H9 (cell line): ENCODE data around the gene GJB6. TPM values are rescaled to one million over a fixed set of nuclear protein-coding genes. Genes with fewer than 3 reads are reported as not detected.
A peak's percentile ranks its signal among the peaks of the same experiment; 100 is the strongest.

Source experiments
- DNase-seq: peaks from one replicate; pipeline ENCODE4 v3.0.0-alpha.2; 2017
- H2AFZ ChIP-seq: one replicate; pipeline ENCODE4 v1.6.1; 2013; ENCODE audit warnings: mild to moderate bottlenecking, low read length, control low read depth, moderate library complexity
- H2AK5ac ChIP-seq: 2 replicates; pipeline ENCODE4 v1.6.1; 2013; ENCODE audit warnings: low read length, control low read depth, mixed read lengths; ENCODE audit not compliant: insufficient read length
- H2BK120ac ChIP-seq: one replicate; pipeline ENCODE4 v1.6.1; 2013; ENCODE audit warnings: low read depth, mild to moderate bottlenecking, low read length, control low read depth, inconsistent platforms; ENCODE audit not compliant: poor library complexity, severe bottlenecking
- H2BK12ac ChIP-seq: 2 replicates; pipeline ENCODE4 v1.6.1; 2013; ENCODE audit warnings: low read length, control low read depth, mixed read lengths, low read depth; ENCODE audit not compliant: insufficient read length
- H2BK15ac ChIP-seq: 2 replicates; pipeline ENCODE4 v1.6.1; 2013; ENCODE audit warnings: low read depth, low read length, control low read depth
- H2BK20ac ChIP-seq: one replicate; pipeline ENCODE4 v1.6.1; 2013; ENCODE audit warnings: low read depth, mild to moderate bottlenecking, low read length, control low read depth, inconsistent platforms; ENCODE audit not compliant: poor library complexity, severe bottlenecking
- H2BK5ac ChIP-seq: 2 replicates; pipeline ENCODE4 v1.6.1; 2013; ENCODE audit warnings: low read length, control low read depth, mixed read lengths; ENCODE audit not compliant: insufficient read length
- H3K14ac ChIP-seq: 2 replicates; pipeline ENCODE4 v1.6.1; 2013; ENCODE audit warnings: low read length, control low read depth; ENCODE audit not compliant: insufficient read depth
- H3K18ac ChIP-seq: 2 replicates; pipeline ENCODE4 v1.6.1; 2013; ENCODE audit warnings: low read depth, mild to moderate bottlenecking, mixed read lengths, low read length, control low read depth; ENCODE audit not compliant: insufficient read length
- H3K23ac ChIP-seq: 2 replicates; pipeline ENCODE4 v1.6.1; 2013; ENCODE audit warnings: low read length, control low read depth, mixed read lengths, low read depth; ENCODE audit not compliant: insufficient read length
- H3K23me2 ChIP-seq: 2 replicates; pipeline ENCODE4 v1.6.1; 2013; ENCODE audit warnings: low read depth, mild to moderate bottlenecking, mixed read lengths, low read length, control low read depth; ENCODE audit not compliant: insufficient read length, poor library complexity, severe bottlenecking
- H3K27ac ChIP-seq: 2 replicates; pipeline ENCODE4 v1.5.1; 2013; ENCODE audit warnings: low read length, control low read depth, mixed read lengths, low read depth; ENCODE audit not compliant: insufficient read length
- H3K27me3 ChIP-seq: 2 replicates; pipeline ENCODE4 v1.6.1; 2013; ENCODE audit warnings: low read length, control low read depth, inconsistent platforms; ENCODE audit not compliant: insufficient read depth
- H3K4ac ChIP-seq: 2 replicates; pipeline ENCODE4 v1.6.1; 2013; ENCODE audit warnings: low read depth, mild to moderate bottlenecking, control low read depth, inconsistent platforms, low read length, moderate library complexity
- H3K4me1 ChIP-seq: 2 replicates; pipeline ENCODE4 v1.6.1; 2013; ENCODE audit warnings: low read length, control low read depth, inconsistent platforms; ENCODE audit not compliant: insufficient read depth
- H3K4me2 ChIP-seq: 2 replicates; pipeline ENCODE4 v1.6.1; 2013; ENCODE audit warnings: low read length, control low read depth, mixed read lengths; ENCODE audit not compliant: insufficient read length, insufficient read depth
- H3K56ac ChIP-seq: 2 replicates; pipeline ENCODE4 v1.6.1; 2013; ENCODE audit warnings: low read depth, mild to moderate bottlenecking, mixed read lengths, low read length, control low read depth; ENCODE audit not compliant: insufficient read length
- H3K79me1 ChIP-seq: 2 replicates; pipeline ENCODE4 v1.6.1; 2013; ENCODE audit warnings: low read depth, mild to moderate bottlenecking, moderate library complexity, low read length, control low read depth, inconsistent platforms; ENCODE audit not compliant: insufficient read depth, poor library complexity, severe bottlenecking
- H3K79me2 ChIP-seq: 2 replicates; pipeline ENCODE4 v1.6.1; 2013; ENCODE audit warnings: low read length, control low read depth, inconsistent platforms; ENCODE audit not compliant: insufficient read depth
- H3K9ac ChIP-seq: 2 replicates; pipeline ENCODE4 v1.6.1; 2013; ENCODE audit warnings: low read length, control low read depth, mixed read lengths; ENCODE audit not compliant: insufficient read length; ENCODE audit errors: extremely low read depth
- H3K9me3 ChIP-seq: one replicate; pipeline ENCODE4 v1.6.1; 2013; ENCODE audit warnings: low read depth, low read length, inconsistent platforms; ENCODE audit not compliant: control insufficient read depth
- H3T11ph ChIP-seq: one replicate; pipeline ENCODE4 v1.6.1; 2013; ENCODE audit warnings: mild to moderate bottlenecking, low read length, control low read depth, inconsistent platforms
- H4K20me1 ChIP-seq: one replicate; pipeline ENCODE4 v1.6.1; 2013; ENCODE audit not compliant: control insufficient read depth, insufficient read length, insufficient read depth
- H4K5ac ChIP-seq: 2 replicates; pipeline ENCODE4 v1.6.1; 2013; ENCODE audit warnings: low read depth, mild to moderate bottlenecking, mixed read lengths, low read length, control low read depth; ENCODE audit not compliant: insufficient read length
- H4K8ac ChIP-seq: replicated peaks from 2 replicates; pipeline ENCODE4 v1.6.1; 2013; ENCODE audit warnings: low read length, control low read depth, mixed read lengths, low read depth; ENCODE audit not compliant: insufficient read length
- H4K91ac ChIP-seq: 2 replicates; pipeline ENCODE4 v1.6.1; 2013; ENCODE audit warnings: low read depth, mild to moderate bottlenecking, moderate library complexity, mixed read lengths, low read length, control low read depth; ENCODE audit not compliant: insufficient read length
- H3K27ac Mint-ChIP-seq, 3 experiments: 2 replicates in 2 of 3; 3 replicates in 1 of 3; pipeline ENCODE4 v1.8.0; 2020 to 2021; ENCODE audit warnings: mixed read lengths in 3 of 3, mild to moderate bottlenecking in 1 of 3, moderate library complexity in 1 of 3
- H3K27me3 Mint-ChIP-seq: 2 replicates; pipeline ENCODE4 v1.8.0; 2021; ENCODE audit warnings: low read depth, mild to moderate bottlenecking, moderate library complexity, mixed read lengths
- H3K36me3 Mint-ChIP-seq, 3 experiments: 2 replicates in 2 of 3; 3 replicates in 1 of 3; pipeline ENCODE4 v1.8.0; 2020 to 2021; ENCODE audit warnings: low read depth in 3 of 3, mixed read lengths in 3 of 3; ENCODE audit not compliant: insufficient read depth in 1 of 3
- H3K4me1 Mint-ChIP-seq, 2 experiments: 2 replicates each; pipeline ENCODE4 v1.8.0; 2020; ENCODE audit warnings: mixed read lengths in 2 of 2
- H3K4me3 Mint-ChIP-seq, 2 experiments: 2 replicates in 1 of 2; 3 replicates in 1 of 2; pipeline ENCODE4 v1.8.0; 2020 to 2021; ENCODE audit warnings: mild to moderate bottlenecking in 2 of 2, mixed read lengths in 2 of 2, moderate library complexity in 1 of 2
- H3K9me3 Mint-ChIP-seq, 2 experiments: 2 replicates in 1 of 2; 3 replicates in 1 of 2; pipeline ENCODE4 v1.8.0; 2020; ENCODE audit warnings: mild to moderate bottlenecking in 2 of 2, mixed read lengths in 2 of 2, moderate library complexity in 1 of 2
- CTCF ChIP-seq: fragments of 200-600 bp; sonication (generic); conservative IDR thresholded peaks from 3 replicates; pipeline ENCODE4 v1.8.0; 2021; ENCODE audit warnings: antibody characterized with exemption, mild to moderate bottlenecking
- WGBS: extraction: QIAGEN DNeasy Blood & Tissue Kit; methylation state at CpG from one replicate; pipeline ENCODE4 v1.1.7; 2013; ENCODE audit warnings: missing lambda C conversion rate, low lambda C conversion rate, mixed read lengths; ENCODE audit not compliant: insufficient read length; ENCODE audit errors: extremely low coverage; 5-methylcytosine and 5-hydroxymethylcytosine counted together
- total RNA-seq: library from RNA; stranded (reverse); gene quantifications from 2 replicates; pipeline ENCODE4 v1.2.1, GENCODE V29; 2021

Gene GJB6
- total RNA-seq, 1 experiment from 2014 or later: not detected

DNA sequence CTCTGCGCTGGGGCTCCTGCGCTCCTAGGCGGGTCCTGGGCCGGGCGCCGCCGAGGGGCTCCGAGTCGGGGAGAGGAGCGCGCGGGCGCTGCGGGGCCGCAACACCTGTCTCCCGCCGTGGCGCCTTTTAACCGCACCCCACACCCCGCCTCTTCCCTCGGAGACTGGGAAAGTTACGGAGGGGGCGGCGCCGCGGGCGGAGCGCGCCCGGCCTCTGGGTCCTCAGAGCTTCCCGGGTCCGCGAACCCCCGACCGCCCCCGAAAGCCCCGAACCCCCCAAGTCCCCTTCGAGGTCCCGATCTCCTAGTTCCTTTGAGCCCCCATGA, 39.3 kb downstream of the GJB6 start, which contains the start of gene GJB2:
TSS of gene GJB2 (minus strand) at position 103 of the 326 bp plus-strand sequence. CDS start 3,357 bp downstream, outside the sequence.
- H3K4me1 ChIP-seq: no peaks in the 10 kb centered on the region
- H3K14ac ChIP-seq: no peak within 1 kb of the TSS; the same call in 1 of the 2 replicates
- no peak within 1 kb of the TSS for H3K18ac ChIP-seq
- no peak within 1 kb of the TSS for H3T11ph ChIP-seq
- H3K4ac ChIP-seq: no peak within 1 kb of the TSS
- H3K79me1 ChIP-seq: no peaks in the 10 kb centered on the region
- no peak within 1 kb of the TSS for H3K23ac ChIP-seq
- no peak within 1 kb of the TSS for H2AFZ ChIP-seq
- no peak within 1 kb of the TSS for H4K8ac ChIP-seq
- peaks cover 51% of the 10 kb centered on the region for H3K27me3 ChIP-seq
- no peak within 1 kb of the TSS for H2BK15ac ChIP-seq
- H2AK5ac ChIP-seq: no peak within 1 kb of the TSS
- no peak within 1 kb of the TSS for H3K27ac Mint-ChIP-seq
- no peak within 1 kb of the TSS for H4K5ac ChIP-seq
- no peak within 1 kb of the TSS for H4K91ac ChIP-seq
- H3K27ac ChIP-seq: no peak within 1 kb of the TSS
- H3K27me3 Mint-ChIP-seq: peaks cover 96% of the 10 kb centered on the region
- H2BK12ac ChIP-seq: no peak within 1 kb of the TSS
- H3K4me3 Mint-ChIP-seq: peak within 1 kb of the TSS; percentile 58 to 77
- TF ChIP-seq CTCF: no peak
- no peak within 1 kb of the TSS for H3K56ac ChIP-seq
- no peak within 1 kb of the TSS for H2BK5ac ChIP-seq
- DNase-seq: no peak
- WGBS: no CpG with 5 or more reads among the region's 39 CpGs
- no peak within 1 kb of the TSS for H3K9ac ChIP-seq
- H3K4me1 Mint-ChIP-seq: peaks cover 11 to 25% of the 10 kb centered on the region in 2 experiments
- peak within 1 kb of the TSS; percentile 55 for H3K4me2 ChIP-seq
- H3K9me3 ChIP-seq: no peaks in the 10 kb centered on the region
- H3K9me3 Mint-ChIP-seq: 0 out of 5 replicates have a peak, but pooled peaks cover 0 to 2% of the 10 kb centered on the region in 2 experiments
- no peak within 1 kb of the TSS for H2BK120ac ChIP-seq
- peaks cover 2% of the 10 kb centered on the region for H4K20me1 ChIP-seq
- H2BK20ac ChIP-seq: no peak within 1 kb of the TSS
- H3K79me2 ChIP-seq: no peaks in the 10 kb centered on the region
- H3K23me2 ChIP-seq: peaks cover 18% of the 10 kb centered on the region
- H3K36me3 Mint-ChIP-seq: no peaks in the 10 kb centered on the region
